MV-4-11 (cell line): ENCODE data around the gene TMEM266.

Experiments used
- DNase-seq: peaks from one replicate; lab custom pipeline; 2025; lab: John Stamatoyannopoulos, UW

Gene TMEM266

GRCh38 chr15:76162036-76162398 is 102.2 kb downstream of the TMEM266 start:
- no peak for DNase-seq

- DNase-seq: no peak
These were observed 103.1 kb downstream of the TMEM266 start for GRCh38 chr15:76162784-76163456.

GRCh38 chr15:76163457-76164295 is 103.9 kb downstream of the TMEM266 start:
- DNase-seq: peak; percentile 81

- DNase-seq: no peak
These were observed 104.8 kb downstream of the TMEM266 start for GRCh38 chr15:76164602-76165001.

- DNase-seq: no peak
These were observed 106.2 kb downstream of the TMEM266 start for GRCh38 chr15:76165951-76166350.

GRCh38 chr15:76168237-76168984 is 108.6 kb downstream of the TMEM266 start:
- DNase-seq: no peak

GRCh38 chr15:76169018-76169417 is 109.2 kb downstream of the TMEM266 start:
- peak; percentile 86 for DNase-seq

- DNase-seq: peak; percentile 28
These were observed 110.4 kb downstream of the TMEM266 start for GRCh38 chr15:76169911-76170800.

- no peak for DNase-seq
These were observed 113.0 kb downstream of the TMEM266 start for GRCh38 chr15:76172782-76173181.

GRCh38 chr15:76173317-76173834 is 113.6 kb downstream of the TMEM266 start:
- no peak for DNase-seq

- no peak for DNase-seq
These were observed 114.9 kb downstream of the TMEM266 start for GRCh38 chr15:76174654-76175053.

GRCh38 chr15:76175442-76175841 is 115.7 kb downstream of the TMEM266 start:
- no peak for DNase-seq

GRCh38 chr15:76176059-76176458 is 116.3 kb downstream of the TMEM266 start:
- no peak for DNase-seq

GRCh38 chr15:76176487-76177085 is 116.8 kb downstream of the TMEM266 start:
- DNase-seq: no peak

- DNase-seq: no peak
These were observed 117.8 kb downstream of the TMEM266 start for GRCh38 chr15:76177491-76178040.

- DNase-seq: no peak
These were observed 118.7 kb downstream of the TMEM266 start for GRCh38 chr15:76178296-76179000.

- no peak for DNase-seq
These were observed 119.2 kb downstream of the TMEM266 start for GRCh38 chr15:76179023-76179422.

GRCh38 chr15:76180321-76180720 is 120.5 kb downstream of the TMEM266 start:
- no peak for DNase-seq

- no peak for DNase-seq
These were observed 121.9 kb downstream of the TMEM266 start for GRCh38 chr15:76181705-76182107.
